ENCODE results near the gene NTRK2.
"Not testable (repeated sequence)": the region's sequence is repeated elsewhere in the genome, so short reads cannot be mapped to it uniquely, and the experiment has no call there.

The NTRK2 gene

GRCh38 chr9:85061969-85062368 lies 392.4 kb downstream of the NTRK2 start:
- POLR2A ChIA-PET = no interaction called here
- no peak for DNase-seq
- CTCF ChIA-PET = no interaction called here
- peaks cover 0 to 4% (median 0%) of the 10 kb centered on the region in 5 experiments for H3K27me3 ChIP-seq (replicated peaks in 2 of 5; ENCODE audit: control insufficient read depth in 4 of 5, insufficient read depth in 5 of 5, low read length in 4 of 5)
- no peaks in the 10 kb centered on the region for H3K9me3 ChIP-seq (ENCODE audit: control extremely low read depth in 1 of 5, control insufficient read depth in 4 of 5, insufficient read depth in 2 of 5, low read depth in 1 of 5, low read length in 4 of 5)
- H3K36me3 ChIP-seq (ENCODE audit: control insufficient read depth in 4 of 4, insufficient read depth in 4 of 4, low read length in 3 of 4) = no peaks in the 10 kb centered on the region
- H3K4me1 ChIP-seq (ENCODE audit: control extremely low read depth in 1 of 4, control insufficient read depth in 4 of 4, insufficient read depth in 4 of 4, low read length in 3 of 4) = no peaks in the 10 kb centered on the region
- H3K27ac ChIP-seq (ENCODE audit: insufficient read depth in 1 of 2, low read depth in 1 of 2, low read length in 2 of 2, poor library complexity in 1 of 2, severe bottlenecking in 2 of 2) = no peak overlapping the region
- 100% methylated on average over 1 of the region's 1 CpG for WGBS (ENCODE audit: insufficient coverage)
- no peak overlapping the region for H3K4me3 ChIP-seq (ENCODE audit: control insufficient read depth in 1 of 7, extremely low read depth in 1 of 7, insufficient read depth in 4 of 7, low read depth in 2 of 7, low read length in 6 of 7)

GRCh38 chr9:85062385-85063022 lies 393.0 kb downstream of the NTRK2 start:
- ChIA-PET POLR2A (no interaction called here), CTCF (interaction anchor here (0.8 kb wide), 1 partner anchor 223 kb away, joined by 3 read pairs; no protein-coding TSS in a partner anchor)
- Histone ChIP-seq H3K36me3 (ENCODE audit: control insufficient read depth in 4 of 4, insufficient read depth in 4 of 4, low read length in 3 of 4) (no peaks in the 10 kb centered on the region), H3K27me3 (replicated peaks in 2 of 5; ENCODE audit: control insufficient read depth in 4 of 5, insufficient read depth in 5 of 5, low read length in 4 of 5) (peaks cover 0 to 5% (median 0%) of the 10 kb centered on the region in 5 experiments), H3K9me3 (ENCODE audit: control extremely low read depth in 1 of 5, control insufficient read depth in 4 of 5, insufficient read depth in 2 of 5, low read depth in 1 of 5, low read length in 4 of 5) (no peaks in the 10 kb centered on the region), H3K4me3 (ENCODE audit: control insufficient read depth in 1 of 7, extremely low read depth in 1 of 7, insufficient read depth in 4 of 7, low read depth in 2 of 7, low read length in 6 of 7) (no peak overlapping the region), H3K4me1 (ENCODE audit: control extremely low read depth in 1 of 4, control insufficient read depth in 4 of 4, insufficient read depth in 4 of 4, low read length in 3 of 4) (no peaks in the 10 kb centered on the region), H3K27ac (ENCODE audit: insufficient read depth in 1 of 2, low read depth in 1 of 2, low read length in 2 of 2, poor library complexity in 1 of 2, severe bottlenecking in 2 of 2) (no peak overlapping the region)
- no peak for DNase-seq
- WGBS (ENCODE audit: insufficient coverage) = 80% methylated on average over 4 of the region's 4 CpGs

- H3K9me3 ChIP-seq (ENCODE audit: control extremely low read depth in 1 of 5, control insufficient read depth in 4 of 5, insufficient read depth in 2 of 5, low read depth in 1 of 5, low read length in 4 of 5) = no peaks in the 10 kb centered on the region
- H3K27ac ChIP-seq (ENCODE audit: insufficient read depth in 1 of 2, low read depth in 1 of 2, low read length in 2 of 2, poor library complexity in 1 of 2, severe bottlenecking in 2 of 2) = no peak overlapping the region
- DNase-seq = no peak
- peaks cover 0 to 7% (median 0%) of the 10 kb centered on the region in 5 experiments for H3K27me3 ChIP-seq (replicated peaks in 2 of 5; ENCODE audit: control insufficient read depth in 4 of 5, insufficient read depth in 5 of 5, low read length in 4 of 5)
- CTCF ChIA-PET = no interaction called here
- H3K4me3 ChIP-seq (ENCODE audit: control insufficient read depth in 1 of 7, extremely low read depth in 1 of 7, insufficient read depth in 4 of 7, low read depth in 2 of 7, low read length in 6 of 7) = no peak overlapping the region
- POLR2A ChIA-PET = no interaction called here
- no CpG with 5 or more reads among the region's 1 CpG for WGBS (ENCODE audit: insufficient coverage)
- no peaks in the 10 kb centered on the region for H3K4me1 ChIP-seq (ENCODE audit: control extremely low read depth in 1 of 4, control insufficient read depth in 4 of 4, insufficient read depth in 4 of 4, low read length in 3 of 4)
- H3K36me3 ChIP-seq (ENCODE audit: control insufficient read depth in 4 of 4, insufficient read depth in 4 of 4, low read length in 3 of 4) = no peaks in the 10 kb centered on the region
Measured at GRCh38 chr9:85064811-85065371, 395.4 kb downstream of the NTRK2 start.

GRCh38 chr9:85067792-85068191 lies 398.3 kb downstream of the NTRK2 start:
- 100% methylated on average over 2 of the region's 3 CpGs for WGBS (ENCODE audit: insufficient coverage)
- no peaks in the 10 kb centered on the region for H3K4me1 ChIP-seq (ENCODE audit: control extremely low read depth in 1 of 4, control insufficient read depth in 4 of 4, insufficient read depth in 4 of 4, low read length in 3 of 4)
- DNase-seq = no peak
- CTCF ChIA-PET = no interaction called here
- no peak overlapping the region for H3K27ac ChIP-seq (ENCODE audit: insufficient read depth in 1 of 2, low read depth in 1 of 2, low read length in 2 of 2, poor library complexity in 1 of 2, severe bottlenecking in 2 of 2)
- no peak overlapping the region for H3K4me3 ChIP-seq (ENCODE audit: control insufficient read depth in 1 of 7, extremely low read depth in 1 of 7, insufficient read depth in 4 of 7, low read depth in 2 of 7, low read length in 6 of 7)
- no peaks in the 10 kb centered on the region for H3K9me3 ChIP-seq (ENCODE audit: control extremely low read depth in 1 of 5, control insufficient read depth in 4 of 5, insufficient read depth in 2 of 5, low read depth in 1 of 5, low read length in 4 of 5)
- H3K27me3 ChIP-seq (replicated peaks in 2 of 5; ENCODE audit: control insufficient read depth in 4 of 5, insufficient read depth in 5 of 5, low read length in 4 of 5) = peaks cover 0 to 7% (median 0%) of the 10 kb centered on the region in 5 experiments
- POLR2A ChIA-PET = no interaction called here
- H3K36me3 ChIP-seq (ENCODE audit: control insufficient read depth in 4 of 4, insufficient read depth in 4 of 4, low read length in 3 of 4) = no peaks in the 10 kb centered on the region

- H3K9me3 ChIP-seq (ENCODE audit: control extremely low read depth in 1 of 5, control insufficient read depth in 4 of 5, insufficient read depth in 2 of 5, low read depth in 1 of 5, low read length in 4 of 5); H3K27me3 ChIP-seq (replicated peaks in 2 of 5; ENCODE audit: control insufficient read depth in 4 of 5, insufficient read depth in 5 of 5, low read length in 4 of 5); H3K4me3 ChIP-seq (ENCODE audit: control insufficient read depth in 1 of 7, extremely low read depth in 1 of 7, insufficient read depth in 4 of 7, low read depth in 2 of 7, low read length in 6 of 7); H3K36me3 ChIP-seq (ENCODE audit: control insufficient read depth in 4 of 4, insufficient read depth in 4 of 4, low read length in 3 of 4); CTCF ChIA-PET; POLR2A ChIA-PET; H3K4me1 ChIP-seq (ENCODE audit: control extremely low read depth in 1 of 4, control insufficient read depth in 4 of 4, insufficient read depth in 4 of 4, low read length in 3 of 4); DNase-seq; H3K27ac ChIP-seq (ENCODE audit: insufficient read depth in 1 of 2, low read depth in 1 of 2, low read length in 2 of 2, poor library complexity in 1 of 2, severe bottlenecking in 2 of 2): not testable (repeated sequence)
- 96% methylated on average over 3 of the region's 3 CpGs for WGBS (ENCODE audit: insufficient coverage)
Measured at GRCh38 chr9:85069421-85069820, 399.9 kb downstream of the NTRK2 start.
